GM23248 (cell line): Measurements from ENCODE around the gene TMEM151B.

Experiments
- EZH2 ChIP-seq: fragments of 200-600 bp; sonication (generic); IDR thresholded peaks from 2 replicates; pipeline ENCODE4 v1.6.1; 2018; ENCODE audit warnings: antibody characterized with exemption, mild to moderate bottlenecking; ENCODE audit not compliant: insufficient read depth, poor library complexity, severe bottlenecking
- EZH2phosphoT487 ChIP-seq: fragments of 200-600 bp; sonication (generic); IDR thresholded peaks from 2 replicates; pipeline ENCODE4 v1.6.1; 2018; ENCODE audit warnings: antibody characterized with exemption, moderate library complexity, mild to moderate bottlenecking, low read depth; ENCODE audit not compliant: insufficient read depth

DNA sequence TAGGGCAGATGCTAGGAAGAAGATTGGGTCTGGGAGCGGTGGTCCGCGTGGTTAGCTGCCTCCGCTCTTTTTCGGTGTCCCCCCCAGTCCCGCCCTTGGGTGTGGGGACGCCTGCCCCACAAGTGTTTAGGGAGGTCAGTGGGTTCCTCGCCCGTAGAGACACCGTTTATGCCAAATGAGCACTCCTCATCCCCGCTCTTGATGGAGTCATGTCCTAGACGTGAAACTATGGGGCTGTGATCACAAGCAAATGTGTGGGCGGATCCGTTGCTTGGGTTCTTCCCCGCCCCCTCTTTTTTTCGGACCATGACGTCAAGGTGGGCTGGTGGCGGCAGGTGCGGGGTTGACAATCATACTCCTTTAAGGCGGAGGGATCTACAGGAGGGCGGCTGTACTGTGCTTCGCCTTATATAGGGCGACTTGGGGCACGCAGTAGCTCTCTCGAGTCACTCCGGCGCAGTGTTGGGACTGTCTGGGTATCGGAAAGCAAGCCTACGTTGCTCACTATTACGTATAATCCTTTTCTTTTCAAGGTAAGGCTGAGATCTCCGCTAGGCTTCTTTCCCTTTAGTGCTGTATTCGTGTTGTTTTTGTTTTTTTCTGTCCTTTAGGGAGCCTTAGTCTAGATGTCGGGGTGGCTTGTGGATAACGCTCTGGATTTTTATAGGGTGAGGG, 23.4 kb upstream of the TMEM151B start, which contains the start of gene HSP90AB1:
- TF ChIP-seq EZH2 (no peak), EZH2phosphoT487 (no peak)
